Measurements from ENCODE around the gene PCMT1.

DNA sequence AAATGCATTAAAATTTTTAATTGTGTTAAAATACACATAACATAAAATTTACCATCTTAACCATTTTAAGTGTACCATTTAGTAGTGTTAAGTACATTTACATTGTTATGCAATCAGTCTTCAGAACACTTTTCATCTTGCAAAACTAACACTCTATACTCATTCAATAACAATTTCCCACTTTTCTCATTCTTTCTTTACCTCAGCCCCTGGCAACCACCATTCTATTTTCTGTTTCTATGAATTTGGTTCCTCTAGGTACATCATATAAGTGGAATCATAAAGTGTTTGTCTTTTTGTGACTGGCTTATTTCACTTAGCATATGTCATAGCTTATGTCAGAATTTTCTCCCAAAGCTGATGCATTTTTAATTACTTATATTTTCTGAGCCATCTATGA lies 32.2 kb downstream of the PCMT1 start:
- TF ChIP-seq CTCF (IDR thresholded peaks at IDR 0.05; ENCODE audit: low read length) (no peak), EZH2 (IDR thresholded peaks at IDR 0.05; ENCODE audit: borderline replicate concordance, low read length) (no peak)

Measured in OCI-LY1 (cell line).